Daoy (cell line): ENCODE measurements around the gene FSHB. TPM values are rescaled to one million over a fixed set of nuclear protein-coding genes. Genes with fewer than 3 reads are reported as not detected.
"Not testable (repeated sequence)": the region's sequence is repeated elsewhere in the genome, so short reads cannot be mapped to it uniquely, and the experiment has no call there.

Source experiments
- DNase-seq: peaks from one replicate; pipeline ENCODE4 v3.0.0-alpha.2; 2015; ENCODE audit warnings: low read depth
- total RNA-seq: library from RNA; depleted of rRNA; stranded (reverse); fragments of >200 nt; shearing (Covaris generic); gene quantifications from 2 replicates; pipeline ENCODE4 v1.2.3, GENCODE V29; 2014; rRNA removed

FSHB gene
- total RNA-seq, 1 experiment from 2014 or later: not detected

DNA sequence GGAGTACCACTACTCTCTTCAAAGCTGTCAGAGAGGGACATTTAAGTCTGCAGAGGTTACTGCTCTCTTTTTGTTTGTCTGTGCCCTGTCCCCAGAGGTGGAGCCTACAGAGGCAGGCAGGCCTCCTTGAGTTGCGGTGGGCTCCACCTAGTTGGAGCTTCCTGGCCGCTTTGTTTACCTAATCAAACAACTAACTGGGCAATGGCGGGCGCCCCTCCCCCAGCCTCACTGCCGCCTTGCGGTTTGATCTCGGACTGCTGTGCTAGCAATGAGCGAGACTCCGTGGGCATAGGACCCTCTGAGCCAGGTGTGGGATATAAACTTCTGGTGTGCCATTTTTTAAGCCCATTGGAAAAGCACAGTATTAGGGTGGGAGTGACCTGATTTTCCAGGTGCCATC lies 37.8 kb downstream of the FSHB start:
- not testable (repeated sequence) for DNase-seq

GRCh38 chr11:30270671-30271070 lies 39.9 kb downstream of the FSHB start:
- DNase-seq: no peak

- no peak for DNase-seq
Observed at GRCh38 chr11:30277176-30277575, 46.4 kb downstream of the FSHB start.

- DNase-seq: no peak
Observed at GRCh38 chr11:30279796-30280195, 49.0 kb downstream of the FSHB start.

DNA sequence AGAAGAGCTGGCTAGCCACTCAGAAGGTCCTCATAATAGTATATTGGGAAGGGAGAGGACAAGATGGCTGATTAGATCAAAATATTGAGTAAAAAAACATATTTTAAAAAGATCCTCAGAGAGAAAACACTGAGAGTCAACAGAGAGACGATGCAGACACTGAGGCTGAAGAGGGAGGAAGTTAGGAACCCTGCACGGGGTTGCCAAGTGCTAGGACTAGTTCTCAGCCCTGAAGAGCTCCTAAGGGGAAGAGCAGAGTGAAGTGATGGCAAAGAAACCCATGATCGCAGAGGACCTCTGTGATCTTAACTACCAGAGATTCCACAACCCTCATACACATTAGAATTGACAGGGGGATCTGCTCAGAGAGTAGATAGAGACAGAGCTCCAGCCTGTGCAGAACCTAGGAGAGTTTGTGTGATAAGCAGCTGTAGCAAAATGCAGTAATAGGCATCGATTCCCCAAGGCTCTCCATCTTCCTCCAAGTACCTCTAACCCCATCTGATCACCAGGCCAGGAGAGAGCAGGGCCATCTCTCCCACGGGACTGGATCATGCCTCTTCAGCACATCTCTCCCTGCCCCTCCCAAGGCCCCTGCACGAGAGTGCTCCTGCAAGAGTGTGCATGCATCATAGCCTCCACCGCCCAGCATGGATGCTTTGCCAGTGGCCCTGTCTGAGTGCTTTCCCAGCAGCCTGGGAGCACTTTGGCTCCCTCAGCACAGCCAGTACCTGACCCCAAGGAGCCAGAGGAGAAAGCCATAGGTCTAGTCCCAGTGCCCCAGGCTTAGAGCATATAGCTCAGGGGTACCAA lies 50.9 kb downstream of the FSHB start:
- DNase-seq: no peak

GRCh38 chr11:30282289-30282631 lies 51.4 kb downstream of the FSHB start:
- peak; percentile 4 for DNase-seq

Other genes starting within 250 kb of the FSHB start
- gene KCNA4, start 214.0 kb upstream of the FSHB start, total RNA-seq: 0.11 and 0.48 TPM in 2 replicates
- gene ARL14EP, start 92.1 kb downstream of the FSHB start, total RNA-seq: 13.0 and 17.3 TPM in 2 replicates